H1 (cell line): Measurements from ENCODE around the gene COASY. TPM values are rescaled to one million over a fixed set of nuclear protein-coding genes. Genes with fewer than 3 reads are reported as not detected.

Experiments
- CHD1 ChIP-seq: IDR thresholded peaks from 2 replicates; pipeline ENCODE4 v1.6.1; 2012; ENCODE audit warnings: low read depth, low read length, improper control_type of control experiment
- CHD2 ChIP-seq: IDR thresholded peaks from 2 replicates; pipeline ENCODE4 v1.6.1; 2012; ENCODE audit warnings: low read length, improper control_type of control experiment
- EGR1 ChIP-seq: IDR thresholded peaks from 2 replicates; pipeline ENCODE4 v1.6.1; 2011; ENCODE audit warnings: low read depth, low read length, borderline replicate concordance
- EP300 ChIP-seq, 2 experiments: IDR thresholded peaks; 1 replicate in 1 of 2; 2 replicates in 1 of 2; pipeline ENCODE4 v1.6.1; 2011 to 2012; ENCODE audit warnings: low read depth in 2 of 2, low read length in 2 of 2, mild to moderate bottlenecking in 2 of 2, borderline replicate concordance in 1 of 2, inconsistent platforms in 1 of 2, moderate library complexity in 1 of 2
- EZH2 ChIP-seq: fragments of 200-600 bp; sonication (generic); IDR thresholded peaks from 2 replicates; pipeline ENCODE4 v1.7.1; 2012; ENCODE audit warnings: low read depth, mild to moderate bottlenecking, moderate library complexity, low read length, inconsistent platforms; ENCODE audit not compliant: severe bottlenecking
- FOSL1 ChIP-seq: IDR thresholded peaks from 2 replicates; pipeline ENCODE4 v1.6.1; 2011; ENCODE audit warnings: mild to moderate bottlenecking, low read depth, low read length, moderate library complexity; ENCODE audit not compliant: insufficient read depth
- HDAC6 ChIP-seq: IDR thresholded peaks from one replicate; pipeline ENCODE4 v1.7.1; 2012; ENCODE audit warnings: low read depth, mild to moderate bottlenecking, inconsistent platforms, low read length, moderate library complexity
- JUND ChIP-seq: IDR thresholded peaks from 2 replicates; pipeline ENCODE4 v1.6.1; 2011; ENCODE audit warnings: mild to moderate bottlenecking, improper control_type of control experiment, low read length
- MAFK ChIP-seq: IDR thresholded peaks from 2 replicates; pipeline ENCODE4 v1.6.1; 2012; ENCODE audit warnings: low read depth, mild to moderate bottlenecking, improper control_type of control experiment, low read length
- NANOG ChIP-seq: IDR thresholded peaks from 2 replicates; pipeline ENCODE4 v1.6.1; 2011; ENCODE audit warnings: low read length, low read depth, mild to moderate bottlenecking, inconsistent platforms; ENCODE audit not compliant: insufficient read depth, poor library complexity, severe bottlenecking
- PHF8 ChIP-seq: fragments of 200-600 bp; sonication (generic); conservative IDR thresholded peaks from 2 replicates; pipeline ENCODE4 v1.7.1; 2012; ENCODE audit warnings: low read depth, mild to moderate bottlenecking, inconsistent platforms, low read length, moderate library complexity
- POLR2A ChIP-seq, 2 experiments: IDR thresholded peaks; 1 replicate in 1 of 2; 2 replicates in 1 of 2; pipeline ENCODE4 v1.6.1; 2011; ENCODE audit warnings: low read depth in 2 of 2, low read length in 2 of 2, mild to moderate bottlenecking in 2 of 2; ENCODE audit errors: control extremely low read depth in 1 of 2
- RAD21 ChIP-seq, 2 experiments: IDR thresholded peaks in 1 of 2; conservative IDR thresholded peaks in 1 of 2; 2 replicates each; pipeline ENCODE4 v1.6.1; 2011; ENCODE audit warnings: low read depth in 2 of 2, low read length in 2 of 2, improper control_type of control experiment in 1 of 2, inconsistent platforms in 1 of 2, mild to moderate bottlenecking in 1 of 2, moderate library complexity in 1 of 2
- RBBP5 ChIP-seq: IDR thresholded peaks from 2 replicates; pipeline ENCODE4 v1.7.1; 2012; ENCODE audit warnings: low read depth, mild to moderate bottlenecking, inconsistent platforms, low read length, moderate library complexity, borderline replicate concordance
- SIN3A ChIP-seq, 2 experiments: IDR thresholded peaks in 1 of 2; conservative IDR thresholded peaks in 1 of 2; 2 replicates each; pipeline ENCODE4 v1.6.1; 2011 to 2012; ENCODE audit warnings: low read length in 2 of 2, improper control_type of control experiment in 1 of 2, low read depth in 1 of 2, mild to moderate bottlenecking in 1 of 2
- SP2 ChIP-seq: IDR thresholded peaks from 2 replicates; pipeline ENCODE4 v1.6.1; 2012; ENCODE audit warnings: mild to moderate bottlenecking, low read length, inconsistent platforms
- SP4 ChIP-seq: IDR thresholded peaks from 2 replicates; pipeline ENCODE4 v1.6.1; 2012; ENCODE audit warnings: low read length, inconsistent platforms
- TCF12 ChIP-seq: IDR thresholded peaks from 2 replicates; pipeline ENCODE4 v1.6.1; 2011; ENCODE audit warnings: low read depth, mild to moderate bottlenecking, low read length
- TEAD4 ChIP-seq: IDR thresholded peaks from 2 replicates; pipeline ENCODE4 v1.6.1; 2012; ENCODE audit warnings: low read depth, low read length, inconsistent platforms, mixed read lengths
- polyA plus RNA-seq, 7 experiments: library from polyadenylated mRNA; depleted of rRNA in 3 of 7; stranded (reverse) in 5 of 7; unstranded in 2 of 7; fragments of >200 nt in 5 of 7; fragments of 200-250 nt in 2 of 7; gene quantifications; 1 replicate in 5 of 7; 2 replicates in 1 of 7; 4 replicates in 1 of 7; pipeline versions ENCODE4 v1.2.1 to v1.2.3, GENCODE V29; 2011 to 2013; ENCODE audit warnings: missing spikeins in 2 of 7, mixed read lengths in 2 of 7
- total RNA-seq: library from RNA; stranded (reverse); fragmentation: NEBNext Ultra II Directional; extraction: Animal tissue kit (Norgen Biotek cat#: 25700); gene quantifications from 2 replicates; pipeline ENCODE4 v1.2.1, GENCODE V29; 2021
- TF ChIP-seq, protein P1 (sequence below): IDR thresholded peaks from 2 replicates; pipeline ENCODE4 v1.6.1; 2011; ENCODE audit warnings: low read depth, mild to moderate bottlenecking, low read length; ENCODE audit not compliant: insufficient read depth
- TF ChIP-seq, protein P2 (sequence below): IDR thresholded peaks from 2 replicates; pipeline ENCODE4 v1.6.1; 2011; ENCODE audit warnings: low read length, improper control_type of control experiment

Gene COASY
- total and polyA plus RNA-seq, 2 of the 8 experiments (the other 6 are each of a cell fraction or from before 2014, with no cell fraction given): 64.5 to 100 TPM

DNA sequence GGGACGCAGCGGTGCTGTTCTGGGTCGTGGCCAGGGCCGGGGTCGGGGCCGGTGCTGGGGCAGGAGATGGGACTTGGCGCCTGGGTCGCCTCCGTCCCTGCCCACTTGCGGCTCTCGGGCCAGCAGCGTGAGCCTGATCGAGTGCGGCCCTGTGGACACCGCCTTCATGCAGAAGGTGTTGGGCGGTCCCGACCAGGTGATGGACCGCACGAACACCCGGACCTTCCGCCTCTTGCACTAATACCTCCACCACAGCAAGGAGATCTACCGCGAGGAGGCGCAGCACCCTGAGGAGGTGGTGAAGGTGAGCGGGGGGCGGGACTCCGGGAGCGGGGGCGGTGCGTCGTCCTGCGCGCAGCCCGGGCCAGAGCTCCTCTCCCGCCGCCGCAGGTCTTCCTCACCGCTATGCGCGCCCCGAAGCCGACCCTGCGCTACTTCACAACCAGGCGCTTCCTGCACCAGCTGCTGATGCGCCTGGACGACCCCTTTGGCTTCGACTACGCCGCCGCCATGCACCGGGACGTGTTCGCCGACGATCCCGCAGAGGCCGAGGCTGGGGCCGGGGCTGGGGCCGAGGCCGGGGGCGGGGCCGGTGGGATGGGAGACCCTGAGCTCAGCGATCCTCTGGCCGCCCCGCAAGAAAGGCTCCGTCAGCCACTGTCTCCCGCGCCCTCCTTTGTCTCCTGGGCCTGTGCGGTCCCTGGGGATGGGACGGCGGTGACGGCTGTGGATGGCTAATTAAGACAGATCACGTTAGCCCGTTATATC is 13.7 kb upstream of the COASY start (continued):
- TF ChIP-seq JUND (no peak), RBBP5 (no peak), EP300 (IDR thresholded peaks at IDR 0.05; ENCODE audit: borderline replicate concordance in 1 of 2, low read depth in 2 of 2, low read length in 2 of 2) (no peak), RAD21 (IDR thresholded peaks at IDR 0.05 in 1 of 2, conservative IDR thresholded peaks at IDR 0.05 in 1 of 2; ENCODE audit: low read depth in 2 of 2, low read length in 2 of 2) (peak; percentile 36 to 48), SIN3A (conservative IDR thresholded peaks at IDR 0.05 in 1 of 2, IDR thresholded peaks at IDR 0.05 in 1 of 2; ENCODE audit: low read depth in 1 of 2, low read length in 2 of 2) (peak in 1 of 2 experiments; percentile 56; a peak in 1 of 4 replicates), NANOG (no peak), EGR1 (peak; percentile 98), SP4 (no peak), TEAD4 (no peak), POLR2A (IDR thresholded peaks at IDR 0.05; ENCODE audit: control extremely low read depth in 1 of 2, low read depth in 2 of 2, low read length in 2 of 2) (peak; percentile 57 to 62; a peak in 2 of 3 replicates), CHD1 (no peak), PHF8 (no peak), MAFK (no peak), TCF12 (no peak), HDAC6 (no peak), CHD2 (no peak; the same call in 1 of the 2 replicates), SP2 (no peak), FOSL1 (no peak), EZH2 (no peak)
- TF ChIP-seq, protein P1, sequence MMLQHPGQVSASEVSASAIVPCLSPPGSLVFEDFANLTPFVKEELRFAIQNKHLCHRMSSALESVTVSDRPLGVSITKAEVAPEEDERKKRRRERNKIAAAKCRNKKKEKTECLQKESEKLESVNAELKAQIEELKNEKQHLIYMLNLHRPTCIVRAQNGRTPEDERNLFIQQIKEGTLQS: no peak
- TF ChIP-seq, protein P2, sequence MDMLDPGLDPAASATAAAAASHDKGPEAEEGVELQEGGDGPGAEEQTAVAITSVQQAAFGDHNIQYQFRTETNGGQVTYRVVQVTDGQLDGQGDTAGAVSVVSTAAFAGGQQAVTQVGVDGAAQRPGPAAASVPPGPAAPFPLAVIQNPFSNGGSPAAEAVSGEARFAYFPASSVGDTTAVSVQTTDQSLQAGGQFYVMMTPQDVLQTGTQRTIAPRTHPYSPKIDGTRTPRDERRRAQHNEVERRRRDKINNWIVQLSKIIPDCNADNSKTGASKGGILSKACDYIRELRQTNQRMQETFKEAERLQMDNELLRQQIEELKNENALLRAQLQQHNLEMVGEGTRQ: no peak
